ENCODE results near the gene ZFR. TPM values are rescaled to one million over a fixed set of nuclear protein-coding genes. Genes with fewer than 3 reads are reported as not detected.

ZFR gene
- total RNA-seq, 1 donor: 86.1 TPM

- no peak for TF ChIP-seq CTCF (IDR thresholded peaks at IDR 0.05; ENCODE audit: extremely low read depth, low read depth, low read length)
- Histone ChIP-seq H3K4me2 (ENCODE audit: insufficient read depth, low read length) (no peak overlapping the region), H3K27me3 (ENCODE audit: insufficient read depth, low read length) (no peaks in the 10 kb centered on the region), H2AFZ (ENCODE audit: low read length) (no peak overlapping the region), H3K9me3 (ENCODE audit: low read depth, low read length) (no peaks in the 10 kb centered on the region), H3K79me2 (ENCODE audit: insufficient read depth, low read length) (peaks cover 4% of the 10 kb centered on the region), H4K20me1 (ENCODE audit: insufficient read depth, low read length) (no peaks in the 10 kb centered on the region), H3K4me1 (ENCODE audit: insufficient read depth, low read length) (peaks cover 9% of the 10 kb centered on the region), H3K4me3 (ENCODE audit: insufficient read depth, low read length) (no peak overlapping the region), H3K27ac (ENCODE audit: low read depth, low read length) (no peak overlapping the region), H3K36me3 (ENCODE audit: insufficient read depth, low read length) (peaks cover 68% of the 10 kb centered on the region)
- no peak for DNase-seq (ENCODE audit: insufficient read length, low spot score, missing footprints)
Observed at GRCh38 chr5:32383065-32383464, 61.5 kb downstream of the ZFR start.

- Histone ChIP-seq H3K36me3 (ENCODE audit: insufficient read depth, low read length) (peaks cover 55% of the 10 kb centered on the region), H3K4me1 (ENCODE audit: insufficient read depth, low read length) (no peaks in the 10 kb centered on the region), H4K20me1 (ENCODE audit: insufficient read depth, low read length) (no peaks in the 10 kb centered on the region), H3K27me3 (ENCODE audit: insufficient read depth, low read length) (no peaks in the 10 kb centered on the region), H3K9me3 (ENCODE audit: low read depth, low read length) (no peaks in the 10 kb centered on the region), H3K79me2 (ENCODE audit: insufficient read depth, low read length) (no peaks in the 10 kb centered on the region), H3K4me3 (ENCODE audit: insufficient read depth, low read length) (no peak overlapping the region), H2AFZ (ENCODE audit: low read length) (no peak overlapping the region), H3K4me2 (ENCODE audit: insufficient read depth, low read length) (no peak overlapping the region), H3K27ac (ENCODE audit: low read depth, low read length) (no peak overlapping the region)
- TF ChIP-seq CTCF (IDR thresholded peaks at IDR 0.05; ENCODE audit: extremely low read depth, low read depth, low read length): no peak
- no peak for DNase-seq (ENCODE audit: insufficient read length, low spot score, missing footprints)
Observed at GRCh38 chr5:32379421-32379820, 65.1 kb downstream of the ZFR start.

GRCh38 chr5:32378966-32379365 lies 65.6 kb downstream of the ZFR start:
- no peak overlapping the region for H3K4me3 ChIP-seq (ENCODE audit: insufficient read depth, low read length)
- no peaks in the 10 kb centered on the region for H3K9me3 ChIP-seq (ENCODE audit: low read depth, low read length)
- H3K4me2 ChIP-seq (ENCODE audit: insufficient read depth, low read length): no peak overlapping the region
- H2AFZ ChIP-seq (ENCODE audit: low read length): no peak overlapping the region
- H3K79me2 ChIP-seq (ENCODE audit: insufficient read depth, low read length): peaks cover 2% of the 10 kb centered on the region
- no peaks in the 10 kb centered on the region for H3K4me1 ChIP-seq (ENCODE audit: insufficient read depth, low read length)
- no peak for TF ChIP-seq CTCF (IDR thresholded peaks at IDR 0.05; ENCODE audit: extremely low read depth, low read depth, low read length)
- H3K36me3 ChIP-seq (ENCODE audit: insufficient read depth, low read length): peaks cover 55% of the 10 kb centered on the region
- no peaks in the 10 kb centered on the region for H3K27me3 ChIP-seq (ENCODE audit: insufficient read depth, low read length)
- H3K27ac ChIP-seq (ENCODE audit: low read depth, low read length): no peak overlapping the region
- DNase-seq (ENCODE audit: insufficient read length, low spot score, missing footprints): no peak
- H4K20me1 ChIP-seq (ENCODE audit: insufficient read depth, low read length): no peaks in the 10 kb centered on the region

GRCh38 chr5:32369542-32370155 lies 74.9 kb downstream of the ZFR start:
- Histone ChIP-seq H3K27ac (ENCODE audit: low read depth, low read length) (no peak overlapping the region), H3K9me3 (ENCODE audit: low read depth, low read length) (no peaks in the 10 kb centered on the region), H3K79me2 (ENCODE audit: insufficient read depth, low read length) (peaks cover 11% of the 10 kb centered on the region), H3K4me1 (ENCODE audit: insufficient read depth, low read length) (no peaks in the 10 kb centered on the region), H3K36me3 (ENCODE audit: insufficient read depth, low read length) (peaks cover 42% of the 10 kb centered on the region), H4K20me1 (ENCODE audit: insufficient read depth, low read length) (peaks cover 2% of the 10 kb centered on the region), H2AFZ (ENCODE audit: low read length) (no peak overlapping the region), H3K4me2 (ENCODE audit: insufficient read depth, low read length) (no peak overlapping the region), H3K4me3 (ENCODE audit: insufficient read depth, low read length) (no peak overlapping the region), H3K27me3 (ENCODE audit: insufficient read depth, low read length) (no peaks in the 10 kb centered on the region)
- no peak for DNase-seq (ENCODE audit: insufficient read length, low spot score, missing footprints)
- TF ChIP-seq CTCF (IDR thresholded peaks at IDR 0.05; ENCODE audit: extremely low read depth, low read depth, low read length): no peak
